ENCODE data around the gene TMEM191B.
"Not testable (repeated sequence)": the region's sequence is repeated elsewhere in the genome, so short reads cannot be mapped to it uniquely, and the experiment has no call there.

The TMEM191B gene

GRCh38 chr22:18558516-18558915 lies 30.9 kb downstream of the TMEM191B start:
- not testable (repeated sequence) for DNase-seq (ENCODE audit: low read depth)

- not testable (repeated sequence) for DNase-seq (ENCODE audit: low read depth)
Observed at GRCh38 chr22:18558939-18559338, 31.3 kb downstream of the TMEM191B start.

- DNase-seq (ENCODE audit: low read depth): not testable (repeated sequence)
Observed at GRCh38 chr22:18560099-18560974, 32.7 kb downstream of the TMEM191B start.

DNA sequence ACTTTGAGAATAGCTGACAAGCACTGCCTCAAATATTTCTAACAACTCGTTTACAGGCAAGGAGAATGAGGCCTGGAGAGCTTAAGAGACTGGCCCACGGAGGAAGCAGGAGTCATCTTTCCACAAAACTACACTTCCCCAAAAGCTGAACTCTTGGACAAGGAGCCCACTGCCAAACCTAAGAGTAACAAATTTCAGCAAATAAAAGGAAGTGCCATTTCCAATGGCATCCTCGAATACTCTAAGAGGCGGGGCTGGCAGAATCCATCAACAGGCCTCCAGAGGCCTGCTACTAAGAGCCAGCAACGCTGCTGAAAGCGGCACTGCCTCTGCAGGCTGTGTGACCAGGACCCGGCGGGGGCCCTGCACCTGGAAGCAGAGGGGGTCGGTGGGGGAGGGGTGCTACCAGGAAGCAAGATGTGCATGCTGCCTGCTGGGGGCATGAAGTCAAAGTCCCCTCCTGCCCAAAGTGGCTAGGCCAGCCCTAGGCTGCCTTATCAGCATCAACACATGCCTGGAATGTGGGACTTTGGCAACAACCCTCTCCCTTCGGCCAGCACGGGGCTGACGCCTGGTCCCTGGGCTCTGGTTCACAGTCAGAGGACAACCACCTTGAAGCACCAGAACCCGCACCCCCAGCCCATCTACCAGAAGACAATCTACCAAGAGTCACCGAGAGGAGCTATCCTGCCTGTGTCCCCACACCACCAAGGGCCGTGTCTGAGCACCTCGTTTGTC lies 43.1 kb downstream of the TMEM191B start:
- not testable (repeated sequence) for DNase-seq (ENCODE audit: low read depth)

DNA sequence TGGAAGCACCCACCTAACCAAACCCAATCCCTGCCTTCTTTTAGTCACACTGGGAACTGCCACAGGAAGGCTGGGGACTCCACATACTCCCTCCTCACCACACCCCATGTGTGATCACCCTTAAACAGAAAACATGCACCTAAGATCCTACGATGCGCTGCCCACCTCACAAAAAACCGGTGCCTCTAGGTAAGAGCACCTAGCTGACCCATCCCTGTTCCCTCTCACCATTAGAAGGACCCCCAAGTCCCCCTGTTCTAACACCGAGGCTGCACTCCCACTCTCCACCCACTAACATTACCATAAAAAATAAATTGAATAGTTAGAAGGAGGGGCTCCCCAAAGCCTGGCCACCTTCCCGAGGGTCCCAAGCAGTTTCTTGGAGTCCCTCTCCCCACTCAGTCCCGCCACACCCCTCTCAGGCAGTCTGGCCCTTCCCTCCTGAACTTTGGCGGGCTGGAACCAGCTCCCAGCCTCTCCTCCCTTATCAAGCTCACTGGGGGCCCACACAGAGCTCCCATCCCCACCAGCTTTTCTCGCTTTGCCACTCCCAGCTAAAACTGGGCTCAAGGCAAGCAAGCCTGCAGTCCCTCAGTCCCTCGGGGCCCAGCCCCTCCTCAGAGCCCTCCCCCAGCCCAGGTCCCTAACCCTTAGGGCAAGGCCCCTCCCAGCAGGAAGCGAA lies 46.0 kb downstream of the TMEM191B start:
- DNase-seq (ENCODE audit: low read depth): not testable (repeated sequence)

DNA sequence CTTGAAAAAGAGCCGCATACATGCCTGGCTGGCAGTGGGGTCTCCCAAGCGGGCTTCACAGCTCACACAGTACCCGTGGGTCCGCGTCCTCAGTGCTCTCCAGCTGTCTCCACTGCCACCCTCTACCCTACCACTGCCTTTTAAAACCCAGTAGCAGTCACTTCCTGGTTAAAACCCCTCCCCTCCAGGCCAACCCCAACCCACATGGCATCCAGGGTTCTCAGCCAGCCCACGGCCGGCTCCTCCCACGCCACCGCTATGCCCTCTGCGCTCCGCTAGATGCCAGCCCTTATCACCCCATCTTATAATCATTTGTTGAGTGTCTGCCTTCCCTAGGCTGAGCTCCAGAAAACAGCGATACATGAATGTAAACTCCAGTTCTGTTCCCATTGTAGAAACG lies 47.0 kb downstream of the TMEM191B start:
- DNase-seq (ENCODE audit: low read depth): not testable (repeated sequence)

DNA sequence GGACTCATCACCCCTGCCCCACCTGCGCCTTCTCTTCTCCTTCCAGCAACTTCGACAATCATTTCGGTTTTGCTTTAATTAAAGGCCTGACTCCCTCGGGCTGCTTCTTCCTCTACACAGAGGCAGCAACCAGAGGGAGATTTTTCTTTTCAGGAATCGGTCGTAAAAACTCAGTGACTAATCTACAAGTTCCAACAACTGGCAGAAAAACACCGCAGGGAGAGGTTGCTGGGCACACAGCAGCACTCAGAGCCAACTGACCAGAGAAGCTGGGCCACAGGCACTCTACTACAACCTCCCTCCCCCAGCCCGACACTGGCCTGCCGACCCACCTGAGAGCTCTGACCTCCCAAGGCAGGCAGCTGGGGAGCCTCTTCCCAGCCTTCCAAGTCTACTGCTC lies 48.1 kb downstream of the TMEM191B start:
- DNase-seq (ENCODE audit: low read depth): not testable (repeated sequence)

DNA sequence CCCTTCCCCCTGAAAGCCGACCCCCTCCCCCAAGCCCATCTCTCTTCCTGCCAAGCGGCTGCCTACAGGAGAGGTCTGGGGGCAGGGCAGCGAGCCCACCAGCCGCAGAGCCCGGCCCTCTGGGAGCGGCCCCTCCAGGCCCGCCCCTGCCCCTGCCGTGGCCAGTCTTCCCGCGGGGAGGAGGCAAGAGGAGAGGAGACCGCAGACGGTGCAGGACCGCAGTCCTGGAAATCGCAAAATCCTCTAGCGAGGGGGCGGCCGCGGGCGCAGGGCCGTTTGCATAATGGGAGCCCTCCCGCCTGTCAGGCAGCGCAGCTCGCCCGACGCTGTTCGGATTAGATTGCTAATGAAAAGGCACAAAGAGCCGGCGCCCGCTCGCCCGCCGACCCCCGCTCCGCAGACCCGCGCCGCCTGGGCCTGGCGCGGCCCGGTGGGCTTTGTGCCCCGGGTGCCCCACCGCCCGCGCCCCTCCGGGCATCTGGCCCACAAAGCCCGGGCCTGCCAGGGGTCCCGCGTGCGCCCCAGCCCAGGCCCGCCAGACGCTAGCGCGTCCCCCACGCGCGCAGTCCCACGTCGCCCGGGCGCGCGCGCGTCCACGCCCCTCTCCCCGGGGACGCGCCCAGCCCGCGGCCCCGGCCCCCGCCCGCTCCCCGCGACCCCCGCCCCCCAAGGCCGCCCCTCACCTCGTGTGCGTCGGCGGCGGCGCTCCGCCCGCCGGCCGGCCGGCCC lies 49.7 kb downstream of the TMEM191B start:
- not testable (repeated sequence) for DNase-seq (ENCODE audit: low read depth)

DNA sequence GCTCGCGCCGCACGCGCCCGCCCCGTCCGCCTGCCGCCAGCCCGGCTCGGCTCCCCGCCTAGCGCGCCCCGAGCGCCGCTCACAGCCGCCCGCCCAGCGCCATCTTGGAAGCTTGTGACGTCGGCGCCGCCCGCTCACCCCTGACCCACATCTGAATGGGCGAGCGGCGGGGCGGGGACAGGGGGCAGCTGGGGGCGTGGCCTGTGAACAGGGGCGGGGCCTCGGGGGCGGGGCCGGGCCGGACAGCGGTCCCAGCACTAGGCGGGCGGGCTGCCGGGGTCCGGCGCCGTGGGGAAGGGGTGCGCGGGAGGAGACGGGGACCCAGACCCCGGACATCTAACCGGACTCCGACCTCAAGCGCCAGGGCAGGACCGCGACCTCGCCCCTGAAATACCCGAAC lies 50.2 kb downstream of the TMEM191B start:
- DNase-seq (ENCODE audit: low read depth): not testable (repeated sequence)
